GM03348 (cell line): ENCODE data around the gene RBM39.
"Not testable (repeated sequence)": the region's sequence is repeated elsewhere in the genome, so short reads cannot be mapped to it uniquely, and the experiment has no call there.

ENCODE experiments used
- DNase-seq: peaks from one replicate; pipeline ENCODE4 v3.0.0; 2012; ENCODE audit warnings: low spot score

Gene RBM39

GRCh38 chr20:35706591-35707529 lies 35.2 kb downstream of the RBM39 start:
- DNase-seq: not testable (repeated sequence)

- not testable (repeated sequence) for DNase-seq
Observed at GRCh38 chr20:35705894-35706293, 36.2 kb downstream of the RBM39 start.

- DNase-seq: no peak
Observed at GRCh38 chr20:35704514-35705261, 37.4 kb downstream of the RBM39 start.

- no peak for DNase-seq
Observed at GRCh38 chr20:35702824-35703695, 39.0 kb downstream of the RBM39 start.

GRCh38 chr20:35702051-35702823 lies 39.8 kb downstream of the RBM39 start:
- peak; percentile 36 for DNase-seq

GRCh38 chr20:35700625-35701148 lies 41.4 kb downstream of the RBM39 start:
- DNase-seq: peak; percentile 7

- no peak for DNase-seq
Observed at GRCh38 chr20:35699957-35700624, 42.0 kb downstream of the RBM39 start.

GRCh38 chr20:35699127-35699956 lies 42.7 kb downstream of the RBM39 start, which contains the start of the genes NFS1 and ROMO1:
TSS of gene NFS1 (minus strand) at chr20:35699352. CDS start at chr20:35699288, 64 bp downstream.
TSS of gene ROMO1 (plus strand) at chr20:35699405. CDS start at chr20:35699633, 228 bp downstream.
- peak; percentile 93 for DNase-seq

GRCh38 chr20:35698298-35699126 lies 43.5 kb downstream of the RBM39 start:
- peak; percentile 40 for DNase-seq

- DNase-seq: no peak
Observed at GRCh38 chr20:35697696-35698297, 44.3 kb downstream of the RBM39 start.

- no peak for DNase-seq
Observed at GRCh38 chr20:35695978-35696377, 46.1 kb downstream of the RBM39 start.

GRCh38 chr20:35695245-35695749 lies 46.8 kb downstream of the RBM39 start:
- DNase-seq: no peak

- no peak for DNase-seq
Observed at GRCh38 chr20:35690265-35690664, 51.8 kb downstream of the RBM39 start.

- DNase-seq: not testable (repeated sequence)
Observed at GRCh38 chr20:35686872-35687271, 55.2 kb downstream of the RBM39 start.

GRCh38 chr20:35685368-35685767 lies 56.7 kb downstream of the RBM39 start:
- not testable (repeated sequence) for DNase-seq

- DNase-seq: no peak
Observed at GRCh38 chr20:35681960-35682359, 60.1 kb downstream of the RBM39 start.

GRCh38 chr20:35680452-35681183 lies 61.4 kb downstream of the RBM39 start:
- DNase-seq: no peak
